HG03280 (cell line): Measurements from ENCODE around the gene IPO9.
"Not testable (repeated sequence)": the region's sequence is repeated elsewhere in the genome, so short reads cannot be mapped to it uniquely, and the experiment has no call there.

ENCODE experiments used
- ATAC-seq: cut with Tn5 transposase; IDR thresholded peaks from one replicate; pipeline ENCODE4 v1.9.1; 2021; ENCODE audit warnings: mild to moderate bottlenecking, moderate library complexity; ENCODE audit not compliant: unreplicated experiment

IPO9 gene

DNA sequence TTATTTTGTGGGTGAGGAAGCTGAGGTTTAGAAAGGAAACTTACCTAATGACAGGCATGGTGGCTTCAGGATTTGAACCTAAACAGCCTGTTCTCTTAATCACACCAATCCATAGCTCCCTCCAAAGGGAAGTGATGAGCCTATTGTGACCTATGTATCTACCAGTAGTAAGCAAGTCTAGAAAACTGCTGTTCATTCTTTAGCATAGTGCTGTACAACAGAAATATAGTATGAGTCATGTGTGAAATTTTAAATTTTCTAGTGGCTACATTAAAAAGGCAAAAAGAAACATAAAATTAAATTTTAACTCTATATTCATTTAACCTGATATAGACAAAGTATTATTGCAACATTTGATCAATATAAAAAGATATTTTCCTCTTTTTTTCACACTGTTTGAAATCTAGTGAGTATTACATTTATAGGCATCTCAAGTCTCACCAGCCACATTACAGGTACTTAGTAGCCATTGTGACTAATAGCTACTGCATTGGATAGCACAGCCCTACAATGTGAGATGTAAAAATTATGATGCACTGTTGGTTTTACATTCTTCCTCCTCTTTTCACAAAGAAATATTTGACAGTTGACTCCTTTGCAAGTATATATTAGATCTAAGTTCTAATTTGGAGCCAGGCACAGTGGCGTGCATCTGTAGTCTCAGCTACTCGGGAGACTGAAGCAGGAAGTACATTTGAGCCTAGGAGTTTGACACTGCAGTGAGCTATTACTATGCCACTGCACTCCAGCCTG lies 16.6 kb downstream of the IPO9 start:
- no peak for ATAC-seq

DNA sequence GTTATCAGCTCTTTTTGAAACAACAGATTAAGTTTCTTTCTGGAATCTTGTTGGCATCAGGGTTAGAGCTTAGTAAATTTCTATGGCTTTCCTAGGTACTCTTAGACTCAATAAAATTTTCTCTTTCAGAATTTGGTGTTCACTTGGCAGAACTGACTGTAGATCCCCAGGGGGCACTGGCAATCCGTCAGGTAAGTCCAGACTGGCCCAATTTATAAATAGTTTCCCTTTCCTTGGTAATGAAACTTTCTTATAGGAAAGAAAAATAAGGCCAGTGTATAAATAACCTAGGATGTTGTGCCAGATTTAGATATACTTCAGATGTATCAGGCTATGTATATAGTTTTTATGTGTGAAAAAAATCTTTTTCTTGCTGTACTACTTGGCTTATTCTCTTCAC lies 18.2 kb downstream of the IPO9 start:
- no peak for ATAC-seq

DNA sequence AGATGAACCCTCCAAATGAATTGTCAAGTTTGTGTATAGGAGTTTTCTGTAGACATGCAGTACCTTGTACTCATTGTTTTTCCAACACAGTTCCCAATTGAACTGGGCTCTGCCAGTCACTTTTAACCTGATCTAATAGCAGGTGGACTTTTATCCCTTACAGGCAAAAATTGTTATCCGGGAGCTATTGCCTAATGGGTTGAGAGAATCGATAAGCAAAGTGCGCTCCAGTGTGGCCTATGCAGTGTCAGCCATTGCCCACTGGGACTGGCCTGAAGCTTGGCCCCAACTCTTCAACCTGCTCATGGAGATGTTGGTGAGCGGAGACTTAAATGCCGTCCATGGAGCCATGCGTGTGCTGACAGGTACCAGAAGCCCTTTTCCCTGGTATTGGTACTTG lies 19.3 kb downstream of the IPO9 start:
- ATAC-seq, result no peak

DNA sequence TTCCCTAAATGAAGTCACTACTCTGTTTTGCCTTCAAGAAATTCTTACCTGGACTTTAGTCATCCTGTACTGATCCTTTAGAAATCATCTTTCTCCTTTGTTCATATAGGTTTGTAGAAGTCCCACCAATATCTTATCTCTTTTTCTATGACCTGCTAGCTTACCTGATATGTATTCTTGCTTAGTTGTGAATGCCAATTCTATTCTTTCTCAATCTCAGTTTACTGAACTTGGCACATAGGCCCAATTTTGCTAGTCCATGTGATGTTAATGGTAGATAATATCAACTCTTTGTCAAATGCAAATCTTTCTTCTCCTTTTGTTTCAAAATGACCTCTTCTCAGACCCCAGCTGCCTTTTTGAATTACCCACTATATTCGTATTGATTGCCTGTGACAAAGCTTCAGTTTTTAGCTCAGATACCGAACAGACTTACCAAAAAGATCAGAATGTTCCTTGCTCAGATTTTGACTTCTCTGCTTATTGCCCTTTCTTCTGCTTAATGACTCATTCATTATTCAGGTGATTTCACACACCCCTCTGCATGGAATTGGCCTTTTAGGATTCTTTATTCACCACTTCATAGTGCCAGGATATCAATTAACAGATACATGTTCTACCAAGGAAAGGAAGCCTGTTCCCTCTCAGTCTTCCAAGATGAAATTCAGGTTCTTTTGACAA lies 20.6 kb downstream of the IPO9 start:
- ATAC-seq, result no peak

DNA sequence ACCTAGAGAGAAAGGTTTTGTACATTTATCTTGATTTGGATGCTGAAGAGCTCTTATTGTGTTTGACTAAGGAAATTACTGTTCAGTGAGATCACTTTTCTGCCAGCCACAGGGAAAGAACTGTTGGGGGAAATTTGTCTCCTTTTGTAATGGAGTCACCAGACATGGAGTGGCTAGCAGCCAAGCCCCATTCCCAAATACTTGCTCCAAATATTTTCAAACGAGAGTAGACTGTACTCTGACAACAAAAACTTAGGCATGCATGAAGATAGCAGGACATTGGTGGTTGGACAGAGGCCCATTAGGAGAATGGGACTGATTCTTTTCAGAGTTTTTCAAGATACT lies 21.1 kb downstream of the IPO9 start:
- ATAC-seq, result no peak

DNA sequence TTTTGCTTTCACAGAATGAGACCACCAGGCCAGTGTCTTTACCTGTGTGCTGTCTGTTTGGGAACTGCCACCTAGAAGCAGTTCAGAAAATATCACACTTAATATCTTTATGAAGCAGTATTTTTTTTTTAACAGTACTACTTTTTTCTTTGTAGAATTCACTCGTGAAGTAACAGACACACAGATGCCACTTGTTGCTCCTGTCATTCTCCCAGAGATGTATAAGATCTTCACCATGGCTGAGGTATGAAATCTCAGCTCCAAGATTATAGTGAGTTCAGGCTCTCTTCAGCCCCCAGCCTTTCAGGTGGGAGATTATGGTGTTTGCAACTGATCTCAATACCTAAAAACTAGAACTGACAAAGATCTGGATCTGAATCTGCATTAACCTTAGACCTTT lies 23.0 kb downstream of the IPO9 start:
- no peak for ATAC-seq

DNA sequence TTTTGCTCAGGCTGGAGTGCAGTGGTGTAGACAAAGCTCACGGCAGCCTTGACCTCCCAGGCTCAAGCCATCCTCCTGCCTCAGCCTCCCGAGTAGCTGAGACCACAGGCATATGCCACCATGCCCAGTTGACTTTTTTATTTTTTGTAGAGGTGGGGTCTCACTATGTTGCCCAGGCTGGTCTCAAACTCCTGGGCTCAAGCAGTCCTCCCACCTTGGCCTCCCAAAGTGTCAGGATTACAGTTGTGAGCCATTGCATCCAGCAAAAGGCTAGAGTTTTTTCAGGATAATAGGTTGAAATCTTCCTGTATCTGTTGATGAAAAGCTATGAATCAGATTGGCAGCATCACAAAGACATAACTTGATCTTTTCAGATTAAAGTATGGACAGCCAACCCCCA lies 27.8 kb downstream of the IPO9 start:
- not testable (repeated sequence) for ATAC-seq

DNA sequence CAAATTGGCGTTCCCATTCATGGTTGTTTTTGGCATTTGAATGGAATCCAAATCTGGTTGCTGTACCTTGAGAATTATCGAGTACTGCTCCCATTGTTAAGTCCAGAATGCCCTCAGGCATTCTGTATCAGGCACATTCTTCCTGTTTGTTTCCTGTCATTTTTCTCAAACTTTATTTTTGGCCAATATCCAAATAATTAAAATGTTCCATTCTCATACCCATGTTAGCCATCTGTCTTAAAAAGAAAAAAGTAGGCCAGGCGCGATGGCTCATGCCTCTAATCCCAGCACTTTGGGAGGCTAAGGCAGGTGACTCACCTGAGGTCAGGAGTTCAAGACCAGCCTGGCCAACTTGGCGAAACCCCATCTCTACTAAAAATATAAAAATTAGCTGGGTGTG lies 30.5 kb downstream of the IPO9 start:
- no peak for ATAC-seq

DNA sequence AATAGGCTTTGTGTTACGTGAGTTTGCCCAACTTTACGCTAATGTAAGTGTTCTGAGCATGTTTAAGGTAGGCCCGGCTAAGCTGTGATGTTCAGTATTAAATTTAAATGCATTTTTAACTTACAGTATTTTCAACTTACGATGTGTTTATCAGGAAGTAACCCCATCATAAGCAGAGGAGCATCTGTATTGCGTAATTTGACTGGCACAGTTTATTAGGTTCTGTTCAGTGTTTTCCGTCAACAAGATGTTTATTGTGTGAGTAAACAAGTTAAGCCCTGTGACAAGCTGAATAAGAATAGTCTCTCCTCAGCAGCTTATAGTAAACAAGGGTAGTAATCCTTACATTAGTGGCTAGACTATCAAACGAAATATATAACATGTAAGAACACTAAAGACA lies 32.5 kb downstream of the IPO9 start:
- ATAC-seq, result no peak

DNA sequence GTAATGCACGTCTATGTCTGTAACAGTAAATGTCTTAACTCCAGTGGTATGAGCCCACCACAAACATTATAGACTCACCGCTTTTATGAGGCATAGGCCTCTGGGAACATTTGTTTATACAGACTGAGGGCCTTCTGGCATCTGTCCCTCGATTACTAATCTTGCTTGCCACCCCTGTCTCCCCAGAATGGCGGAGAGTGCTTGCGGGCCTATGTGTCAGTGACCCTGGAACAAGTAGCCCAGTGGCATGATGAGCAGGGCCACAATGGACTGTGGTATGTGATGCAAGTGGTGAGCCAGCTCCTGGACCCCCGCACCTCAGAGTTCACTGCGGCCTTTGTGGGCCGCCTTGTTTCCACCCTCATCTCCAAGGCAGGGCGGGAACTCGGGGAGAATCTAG lies 41.4 kb downstream of the IPO9 start:
- ATAC-seq, result no peak

DNA sequence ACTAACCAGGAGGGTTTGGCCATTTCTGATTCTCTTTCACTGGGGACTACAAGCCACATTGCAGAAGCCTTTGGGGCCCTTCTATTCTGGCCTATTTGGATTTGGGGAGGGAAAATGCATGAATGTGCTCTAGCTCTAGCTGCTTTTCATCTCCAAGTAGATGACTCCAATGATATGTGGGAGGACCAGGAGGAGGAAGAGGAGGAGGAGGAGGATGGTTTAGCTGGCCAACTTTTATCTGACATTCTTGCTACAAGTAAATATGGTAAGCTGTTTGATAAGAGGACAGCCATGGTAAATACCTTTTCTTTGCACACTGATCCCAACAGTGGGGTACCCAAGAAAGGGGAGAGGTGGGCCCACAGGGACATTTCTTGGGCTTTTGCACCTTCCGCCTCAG lies 45.7 kb downstream of the IPO9 start:
- no peak for ATAC-seq

DNA sequence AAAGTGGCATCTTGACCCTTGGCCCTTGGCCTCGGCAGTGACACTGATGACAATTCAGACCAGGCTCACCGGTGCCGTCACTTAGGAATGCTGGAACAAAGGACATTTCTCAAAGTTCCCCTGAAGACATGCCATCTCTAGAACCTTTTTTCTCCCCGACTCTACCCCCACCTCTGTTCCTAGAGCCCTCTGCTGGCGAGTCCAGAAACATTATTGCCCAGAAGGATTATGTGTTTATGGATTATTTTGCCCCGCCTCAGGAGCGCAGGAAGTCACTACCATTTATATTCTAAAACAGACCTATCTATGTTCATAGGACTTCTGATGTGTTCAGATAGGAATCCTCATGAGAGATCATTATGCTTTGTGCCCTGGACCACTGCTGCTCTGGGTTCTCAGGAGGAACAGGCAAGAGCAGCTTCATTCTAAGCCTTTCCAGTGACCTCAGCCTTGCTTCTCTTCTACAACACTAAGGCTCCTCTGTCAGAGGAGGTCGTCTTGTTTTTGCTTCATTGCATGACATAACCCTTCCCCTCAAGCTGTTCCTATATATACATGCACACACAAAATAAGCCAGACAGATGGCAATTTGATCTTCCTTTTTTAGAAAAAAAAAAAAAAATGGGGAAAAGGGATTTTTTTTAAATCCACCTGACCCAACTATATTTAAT lies 47.3 kb downstream of the IPO9 start:
- no peak for ATAC-seq

DNA sequence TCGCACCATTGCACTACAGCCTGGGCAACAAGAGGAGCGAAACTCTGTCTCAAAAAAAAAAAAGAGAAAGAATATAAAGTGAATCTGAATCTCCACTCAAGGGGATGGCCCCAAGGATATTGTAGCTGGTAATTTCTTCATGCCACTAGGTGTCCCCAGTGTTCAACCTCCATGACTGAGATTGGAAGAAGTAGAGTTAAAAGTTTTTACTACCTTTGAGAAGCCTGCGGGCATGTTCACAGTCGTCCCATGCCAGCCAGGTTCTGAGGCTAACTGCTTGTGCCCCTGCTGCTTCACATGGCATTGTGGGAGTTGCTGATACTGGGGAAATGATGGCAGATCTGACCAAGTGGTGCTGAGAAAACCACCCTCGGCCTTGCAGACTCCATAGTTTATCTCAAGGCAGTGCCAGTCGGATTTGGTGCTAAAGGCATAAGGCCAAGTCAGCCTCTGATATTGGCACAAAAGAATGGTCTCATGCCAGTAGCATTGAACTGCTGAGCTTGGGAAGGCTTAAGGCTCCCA lies 49.0 kb downstream of the IPO9 start:
- ATAC-seq, result no peak

DNA sequence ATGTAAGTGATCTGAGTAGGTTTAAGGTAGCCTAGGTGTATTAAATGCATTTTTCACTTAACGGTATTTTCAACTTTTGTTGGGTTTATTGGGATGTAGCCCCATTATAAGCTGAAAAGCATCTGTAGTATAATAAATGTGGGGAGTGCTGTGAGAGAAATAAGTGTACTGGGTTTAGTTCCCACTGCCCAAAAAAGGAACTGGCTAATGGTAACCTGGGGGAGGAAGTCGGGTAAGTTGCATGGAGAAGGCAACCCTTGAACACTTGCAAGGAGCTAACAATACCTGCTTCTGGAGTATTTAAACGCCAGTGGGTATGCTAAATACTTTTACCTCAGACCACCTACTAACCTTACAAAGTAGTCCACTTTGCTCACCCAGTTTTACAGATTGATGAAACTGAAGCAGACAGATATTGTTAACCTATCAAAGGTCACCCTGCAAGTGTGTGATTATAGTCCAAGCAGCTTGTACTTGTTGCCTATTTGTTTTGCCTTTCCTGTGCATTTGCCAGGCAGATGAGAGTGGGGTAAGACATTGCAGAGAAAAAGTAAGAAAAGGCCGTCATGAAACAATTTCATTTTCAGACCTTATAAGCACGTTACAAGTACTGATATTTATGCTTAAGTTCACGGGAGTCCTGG lies 52.1 kb downstream of the IPO9 start:
- ATAC-seq, result no peak

DNA sequence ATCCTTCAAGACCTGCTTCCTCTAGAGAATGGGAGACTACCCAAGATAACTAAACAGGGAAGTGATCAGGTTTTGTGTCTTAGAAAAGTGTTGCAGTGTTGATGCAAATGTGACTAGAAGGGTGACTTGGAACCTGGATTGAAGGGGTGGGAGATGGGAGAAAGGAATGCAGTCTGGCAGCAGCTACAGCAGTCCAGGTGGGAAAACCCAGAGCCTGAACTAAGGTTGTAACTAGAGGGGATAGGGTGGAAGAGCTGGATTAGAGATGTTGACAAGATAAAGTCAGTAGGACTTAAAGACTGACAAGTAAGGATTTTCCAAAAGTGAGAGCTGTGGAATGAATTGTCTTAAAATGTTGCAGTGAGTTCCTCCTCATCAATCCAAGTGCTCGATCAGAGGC lies 52.7 kb downstream of the IPO9 start:
- no peak for ATAC-seq

DNA sequence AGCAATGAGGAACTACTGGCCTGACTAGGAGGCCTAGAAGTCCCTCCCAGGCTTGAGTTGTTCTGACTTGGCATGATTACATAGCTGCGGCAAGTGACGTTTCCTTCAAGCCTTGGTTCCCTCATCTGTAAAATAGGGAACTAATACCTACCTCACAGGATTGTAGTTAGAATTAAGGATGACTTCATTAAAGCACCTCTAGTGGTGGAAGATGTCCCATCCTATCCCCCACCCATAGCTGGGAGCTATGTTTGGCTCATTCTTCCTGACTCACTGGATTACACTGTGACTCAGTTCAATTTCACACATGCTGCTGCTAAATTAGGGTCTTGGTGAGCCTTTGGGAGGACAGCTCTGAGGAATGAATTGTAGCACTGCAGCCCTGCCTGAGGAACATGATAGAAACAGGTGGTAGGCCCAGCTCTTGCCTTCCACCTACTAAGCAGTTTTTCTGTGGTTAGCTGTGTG lies 53.7 kb downstream of the IPO9 start:
- ATAC-seq, result no peak

DNA sequence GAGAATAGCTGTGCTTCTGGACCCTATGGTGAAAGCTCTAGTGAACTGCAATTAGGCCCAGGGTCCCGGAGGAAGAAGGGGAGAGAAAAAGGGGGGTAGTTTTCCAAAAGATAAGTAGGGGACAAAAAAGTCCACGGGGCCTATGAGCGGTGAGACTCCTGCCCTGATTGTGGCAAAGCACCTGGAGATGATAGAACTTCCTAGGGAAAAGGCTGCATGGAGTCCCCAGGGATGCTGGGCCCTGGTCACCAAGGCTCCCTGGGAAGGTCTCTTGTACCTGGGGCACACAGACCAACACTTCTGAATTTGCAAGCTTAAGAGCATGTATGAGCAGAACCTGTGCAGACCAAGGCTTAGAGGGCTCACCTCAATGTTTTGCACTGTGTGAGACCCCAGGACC lies 54.3 kb downstream of the IPO9 start:
- ATAC-seq, result no peak

DNA sequence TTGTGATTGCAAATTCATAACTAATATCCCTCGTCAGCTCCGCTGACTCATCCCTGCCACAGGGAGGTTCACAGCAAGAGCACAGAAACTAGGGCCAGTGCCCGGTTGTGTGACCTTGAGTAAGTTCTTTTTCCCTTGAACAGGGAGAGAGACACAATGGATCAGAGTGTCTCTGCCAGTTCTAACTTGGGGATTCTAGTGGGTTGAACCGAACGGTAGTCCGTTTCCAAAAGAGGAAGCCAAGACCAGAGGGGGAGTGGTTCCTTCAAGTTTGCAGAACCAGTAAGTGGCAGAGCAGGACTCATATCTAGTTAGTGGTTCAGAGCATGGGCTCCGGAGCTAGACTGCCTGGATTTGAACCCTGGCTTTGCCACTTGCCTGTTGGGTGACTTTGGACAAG lies 54.8 kb downstream of the IPO9 start:
- ATAC-seq, result no peak

DNA sequence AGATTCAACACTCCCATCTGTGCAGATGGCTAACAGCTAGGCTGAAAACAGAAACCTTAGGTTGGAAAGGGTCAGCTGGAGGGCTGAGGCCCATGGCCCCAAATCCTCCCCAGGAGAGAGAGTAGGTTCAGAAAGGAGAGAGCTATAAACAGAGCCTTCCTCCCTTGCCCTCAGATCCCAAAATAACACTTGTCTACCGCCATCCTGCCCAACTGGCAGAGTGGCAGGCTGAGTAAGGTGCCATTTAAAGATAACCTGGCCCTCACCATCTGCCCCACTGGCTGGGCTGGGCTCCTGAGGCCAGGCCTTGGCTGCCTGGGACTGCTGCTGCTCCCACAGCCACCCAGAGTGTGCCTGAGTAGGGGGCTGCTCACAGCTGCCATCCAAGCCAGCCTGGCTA lies 55.5 kb downstream of the IPO9 start:
- ATAC-seq, result no peak

DNA sequence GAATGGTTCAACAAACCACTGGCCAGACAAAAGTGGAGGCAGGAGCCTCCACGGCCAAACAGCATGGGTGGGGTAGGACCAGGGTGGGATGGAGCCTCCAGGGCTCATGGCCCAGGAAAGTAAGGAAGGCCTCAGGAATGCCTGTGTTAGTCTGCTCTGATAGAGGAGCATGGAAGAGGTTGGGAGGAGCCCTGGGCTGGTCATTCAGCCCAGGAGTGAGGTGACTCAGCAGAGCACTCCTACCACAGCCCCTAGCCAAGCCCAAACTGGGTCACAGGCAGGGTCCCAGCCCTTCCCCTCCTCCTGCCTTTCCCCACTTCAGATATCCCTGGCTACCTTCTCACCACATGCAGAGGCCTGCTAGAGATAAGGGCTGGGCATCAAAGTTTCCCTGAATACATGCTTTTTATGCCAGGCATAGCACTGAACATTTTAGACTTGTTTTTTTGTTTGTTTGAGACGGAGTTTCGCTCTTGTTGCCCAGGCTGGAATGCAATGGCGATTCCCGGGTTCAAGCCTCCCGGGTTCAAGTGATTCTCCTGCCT lies 56.6 kb downstream of the IPO9 start:
- ATAC-seq, result no peak
